HG03575 (cell line): ENCODE data around the gene LIMS2.

Experiments
- ATAC-seq: cut with Tn5 transposase; IDR thresholded peaks from one replicate; pipeline ENCODE4 v1.9.1; 2021; ENCODE audit not compliant: unreplicated experiment, insufficient number of reproducible peaks, low FRiP score; ENCODE audit errors: extremely low read depth

The LIMS2 gene

DNA sequence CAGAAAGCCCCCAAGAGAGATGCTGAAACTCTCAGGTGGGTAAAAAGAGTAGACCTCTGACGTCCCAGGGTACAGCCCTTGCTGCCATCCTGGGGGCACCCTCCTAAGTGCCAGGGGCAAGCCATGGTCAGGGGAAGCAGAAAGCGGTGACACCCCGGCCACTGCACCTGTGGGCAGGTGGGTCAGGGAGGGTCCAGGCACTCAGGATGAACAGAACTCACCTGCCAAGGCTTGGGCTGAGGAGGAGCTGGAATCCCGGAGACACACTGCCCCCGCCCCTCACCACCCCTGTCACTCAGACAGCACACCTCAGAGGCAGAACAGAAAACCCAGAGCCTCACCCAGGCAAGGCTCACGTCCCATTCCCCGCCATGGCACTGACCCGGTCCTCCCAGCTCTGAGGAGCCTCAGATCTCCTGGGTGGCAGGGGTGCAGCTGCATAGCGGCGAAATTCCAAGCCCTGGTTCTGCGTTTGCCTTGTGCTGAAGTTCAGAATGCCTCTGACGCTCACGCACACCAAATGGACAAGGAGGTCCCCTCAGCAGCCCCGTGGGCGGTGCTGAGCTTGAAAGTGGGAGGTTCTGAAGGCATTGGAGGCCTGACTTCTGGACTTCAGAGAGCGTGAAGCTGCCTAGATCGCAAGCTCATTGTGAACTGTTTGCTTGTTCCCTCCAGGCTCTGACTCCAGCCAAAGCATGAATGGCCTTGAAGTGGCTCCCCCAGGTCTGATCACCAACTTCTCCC is 25.1 kb downstream of the LIMS2 start:
- no peak for ATAC-seq

DNA sequence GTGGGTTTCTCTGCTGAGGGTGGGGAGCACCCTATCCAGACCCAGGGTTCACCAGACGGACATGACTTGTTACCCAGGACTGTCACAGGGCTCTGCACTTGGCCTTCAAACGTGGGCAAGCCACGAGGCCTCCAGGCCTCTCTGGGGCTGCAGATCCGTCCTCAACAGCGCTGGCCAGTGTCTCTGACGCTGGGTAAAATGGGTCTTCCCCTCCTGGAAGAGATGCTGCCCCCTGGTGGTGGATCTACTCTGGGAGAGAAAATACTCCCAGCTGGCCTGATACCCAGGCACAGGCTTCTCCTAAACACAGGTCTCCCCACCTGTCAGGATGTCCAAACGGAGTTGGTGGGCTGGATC is 25.7 kb downstream of the LIMS2 start:
- ATAC-seq: no peak

DNA sequence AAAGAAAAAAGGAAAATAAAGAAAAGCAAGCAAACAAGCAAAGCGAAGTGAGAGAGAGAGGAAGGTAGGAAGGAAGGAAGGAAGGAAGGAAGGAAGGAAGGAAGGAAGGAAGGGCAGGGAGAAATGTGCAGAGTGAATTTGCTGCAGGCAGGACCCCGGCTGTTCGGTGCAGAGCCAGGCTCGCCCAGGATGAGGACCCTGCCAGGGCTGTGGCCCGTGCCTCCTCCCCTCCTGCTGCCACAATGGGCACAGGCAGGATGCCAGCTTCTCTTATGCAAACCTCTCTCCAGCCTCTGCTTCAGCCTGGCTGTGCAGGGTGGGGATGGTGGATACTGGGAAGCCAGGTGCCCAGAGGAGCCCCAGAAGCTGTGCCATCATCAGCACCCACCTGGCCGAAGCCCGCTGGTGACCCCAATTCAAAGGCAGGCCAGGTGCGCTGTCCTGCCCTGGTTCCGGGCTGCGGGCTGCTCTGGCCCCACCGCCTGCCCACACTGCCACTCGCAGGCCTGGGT is 26.2 kb downstream of the LIMS2 start:
- ATAC-seq: no peak

DNA sequence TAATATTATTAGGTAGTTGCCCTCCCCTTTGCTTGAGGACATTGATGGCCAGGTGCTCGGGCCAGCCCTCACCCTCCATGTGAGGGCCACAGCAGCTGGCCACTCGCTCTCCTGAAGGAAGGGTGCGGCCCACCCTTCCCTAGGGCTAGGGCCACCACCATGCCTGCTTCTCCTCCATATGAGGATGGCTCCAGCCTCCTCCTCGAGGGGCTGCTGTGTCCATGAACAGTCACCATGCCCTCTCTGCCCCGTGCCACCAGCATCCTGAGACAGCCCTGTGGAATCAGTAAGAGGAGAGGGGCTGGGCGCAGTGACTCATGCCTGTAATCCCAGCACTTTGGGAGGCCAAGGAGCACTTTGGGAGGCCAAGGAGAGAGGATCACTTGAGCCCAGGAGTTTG is 27.0 kb downstream of the LIMS2 start:
- no peak for ATAC-seq

DNA sequence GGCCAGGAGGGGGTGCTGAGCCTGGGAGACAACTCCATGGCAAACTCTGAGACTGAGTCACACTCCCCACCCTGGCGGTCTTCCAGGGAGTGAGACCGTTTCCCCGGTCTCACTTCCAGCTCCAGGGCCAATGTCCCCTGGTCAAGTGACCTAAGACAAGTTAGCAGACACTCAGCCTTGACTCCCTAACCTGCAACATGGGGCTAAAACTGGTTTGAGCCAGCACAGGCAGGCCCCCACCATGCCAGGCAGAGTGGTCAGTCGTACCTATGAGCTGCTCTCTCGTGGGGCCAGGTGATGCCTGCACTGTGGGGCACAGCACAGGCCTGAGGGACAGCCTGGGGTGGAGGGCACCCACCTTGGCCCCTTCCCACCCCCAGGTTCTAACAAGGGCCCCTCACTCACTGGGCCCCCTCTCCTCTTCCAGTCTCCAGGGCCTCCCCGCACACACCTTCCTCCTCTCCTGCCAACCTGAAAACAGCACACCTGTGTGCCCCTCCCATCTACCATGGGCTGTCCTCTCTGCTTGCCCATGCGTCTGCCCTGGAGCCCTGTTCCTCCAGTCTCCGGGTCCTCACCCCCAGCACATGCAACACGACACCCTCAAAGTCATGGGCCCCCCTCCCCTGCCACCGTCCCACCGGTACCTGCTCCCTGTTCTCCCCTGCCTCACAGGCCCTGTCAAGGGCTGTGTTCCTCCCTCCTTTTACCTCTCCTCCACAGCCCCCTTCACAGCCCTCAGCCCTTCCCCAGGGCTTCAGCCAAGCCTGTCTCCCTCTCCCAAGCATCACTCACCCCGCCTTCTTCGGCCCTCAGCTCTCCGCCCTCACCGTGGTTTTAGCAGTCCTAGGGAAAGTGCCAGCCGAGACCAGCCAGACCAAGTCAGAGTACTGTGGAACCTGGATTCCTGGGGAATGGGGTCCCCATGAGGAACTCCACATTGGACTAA is 27.8 kb downstream of the LIMS2 start:
- no peak for ATAC-seq

DNA sequence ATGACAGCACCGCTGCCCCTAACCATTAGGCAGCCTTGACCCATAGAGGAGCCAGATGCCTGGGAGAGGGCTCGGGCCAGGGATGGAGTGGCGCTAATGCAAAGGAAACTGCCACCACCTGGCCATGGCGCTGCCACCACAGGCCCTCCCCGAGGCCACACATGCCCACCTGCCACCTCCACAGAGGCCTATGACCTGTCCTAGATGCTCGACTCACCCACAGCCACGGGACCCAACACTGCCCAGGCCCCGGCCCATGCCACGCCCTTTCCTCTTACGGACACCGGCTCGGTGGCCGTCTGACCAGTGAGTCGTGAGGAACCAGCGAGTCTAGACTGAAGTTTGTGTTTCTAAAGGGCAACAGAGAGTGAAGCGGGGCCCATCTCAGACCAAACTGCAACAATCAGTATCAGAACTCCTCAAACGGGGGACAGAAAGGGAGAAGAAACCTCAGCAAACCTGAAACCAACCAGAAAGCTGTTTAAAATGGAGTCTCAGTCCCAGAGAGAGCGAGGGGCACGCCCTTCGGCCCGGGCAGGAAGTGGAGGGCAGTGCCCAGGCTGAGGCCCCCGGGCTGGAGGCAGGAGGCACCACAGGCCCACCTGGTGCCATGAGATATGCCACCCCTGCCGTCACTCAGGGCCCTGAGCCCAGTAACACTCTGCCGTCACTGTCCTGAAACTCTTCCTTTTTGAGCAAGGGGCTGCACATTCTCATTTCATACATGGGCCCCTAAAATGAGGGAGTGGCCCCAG is 28.7 kb downstream of the LIMS2 start:
- no peak for ATAC-seq

DNA sequence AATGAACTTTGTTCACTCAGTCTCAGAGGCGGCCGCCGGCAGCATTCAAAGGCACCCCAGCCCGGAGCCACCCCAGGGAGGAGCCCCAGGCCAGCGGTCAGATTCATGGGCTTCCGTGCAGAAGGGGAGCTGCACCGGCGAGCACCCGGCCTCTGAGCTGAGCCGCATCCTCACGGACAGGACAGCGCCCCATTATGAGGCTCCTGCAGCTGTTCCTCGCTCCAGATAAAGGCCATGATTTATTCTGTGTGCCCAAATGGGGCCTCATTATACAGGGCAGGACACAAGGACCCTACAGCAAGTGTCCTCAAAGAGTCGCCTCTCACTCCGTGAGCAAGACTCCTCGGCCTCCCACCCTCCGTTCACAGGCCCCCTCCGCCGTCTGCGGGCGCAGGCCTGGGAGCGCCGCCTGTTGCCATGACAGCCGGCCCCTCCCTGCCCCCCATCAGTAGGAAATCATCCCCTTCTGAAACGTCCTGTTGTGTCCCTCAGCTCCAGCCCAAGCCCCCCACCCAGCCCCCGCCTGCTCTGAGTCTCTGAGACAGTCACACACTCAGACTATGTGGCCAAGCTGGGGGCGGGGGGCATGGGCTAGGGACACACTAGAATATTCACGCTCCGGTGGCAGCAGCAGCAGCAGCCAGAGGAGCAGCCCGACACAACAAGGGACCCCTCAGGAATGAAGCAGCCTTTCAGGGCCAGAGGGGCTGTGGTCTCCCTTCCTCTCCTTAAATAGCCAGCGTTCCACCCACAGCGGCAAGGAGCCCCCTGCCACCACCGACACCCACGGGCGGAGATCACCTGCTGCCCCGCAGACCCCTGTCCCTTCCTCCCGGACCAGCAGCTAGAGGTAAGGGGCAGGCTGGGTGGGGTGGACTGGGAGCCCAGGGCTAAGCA is 29.7 kb downstream of the LIMS2 start, which contains the start of gene GPR17:
Gene GPR17, plus strand, starts transcription at position 759 of the 897 bp plus-strand sequence. CDS start 4,583 bp downstream, outside the sequence.
- no peak for ATAC-seq

DNA sequence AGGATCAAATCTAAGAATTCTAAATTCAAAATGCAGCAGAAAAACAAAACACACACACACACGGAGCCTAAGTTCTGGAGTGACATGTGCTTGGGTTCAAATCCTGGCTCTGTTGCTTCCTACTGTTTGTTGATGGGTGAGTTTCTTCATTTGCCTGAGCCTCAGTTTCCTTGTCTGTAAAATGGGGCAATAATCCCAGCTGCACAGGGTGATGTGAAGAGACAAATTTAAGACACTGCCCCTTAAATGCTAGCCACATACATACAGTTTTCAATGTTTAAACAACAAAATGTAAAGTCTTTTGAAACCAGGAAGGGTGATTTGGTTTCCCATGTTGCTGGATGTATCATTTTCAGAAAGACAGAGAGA is 30.3 kb downstream of the LIMS2 start:
- ATAC-seq: no peak

DNA sequence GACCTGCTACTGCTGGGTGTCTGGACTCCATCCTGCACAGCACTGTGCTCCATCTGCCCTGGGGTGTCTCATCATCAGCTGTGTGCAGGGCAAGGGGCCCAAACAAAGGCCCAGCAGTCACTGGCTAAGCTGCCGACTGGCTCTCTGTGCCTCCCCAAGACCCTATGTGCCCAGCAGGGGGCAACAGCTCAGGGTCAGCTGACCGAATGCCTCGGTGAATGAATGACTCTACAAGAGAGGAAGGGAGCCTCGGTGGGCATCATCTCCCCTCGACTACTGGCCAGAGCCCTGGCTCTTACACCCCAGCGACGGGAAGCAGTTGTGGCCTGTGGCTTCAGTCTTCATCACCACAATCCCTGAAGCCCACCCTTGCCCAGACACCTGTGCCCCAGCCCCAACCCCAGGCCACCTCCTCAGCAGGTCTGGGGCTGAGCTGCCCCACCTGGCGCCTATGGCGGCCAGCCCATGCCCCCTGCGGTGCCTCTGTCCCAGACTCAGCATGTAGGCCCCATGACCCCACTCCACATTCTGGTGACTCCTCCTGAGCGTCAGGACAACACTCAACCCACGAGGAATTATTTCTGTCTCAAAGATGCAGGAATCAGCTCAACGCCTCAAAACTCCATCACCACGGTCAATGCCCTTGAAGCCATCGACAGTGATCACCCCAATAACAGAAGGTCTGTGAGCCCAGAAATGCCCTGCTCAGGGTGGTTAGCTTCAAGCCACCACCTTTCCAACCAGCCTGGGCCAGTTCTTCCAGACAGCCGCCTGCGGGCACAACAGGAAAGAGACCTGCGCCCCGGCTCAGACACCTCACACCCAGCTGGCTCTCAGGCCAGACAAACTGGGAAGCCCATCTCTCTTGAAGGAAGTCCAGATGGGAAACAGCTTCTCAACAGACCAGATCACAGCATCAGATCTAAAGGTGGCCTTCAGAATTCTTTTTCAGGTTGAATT is 31.0 kb downstream of the LIMS2 start:
- no peak for ATAC-seq

DNA sequence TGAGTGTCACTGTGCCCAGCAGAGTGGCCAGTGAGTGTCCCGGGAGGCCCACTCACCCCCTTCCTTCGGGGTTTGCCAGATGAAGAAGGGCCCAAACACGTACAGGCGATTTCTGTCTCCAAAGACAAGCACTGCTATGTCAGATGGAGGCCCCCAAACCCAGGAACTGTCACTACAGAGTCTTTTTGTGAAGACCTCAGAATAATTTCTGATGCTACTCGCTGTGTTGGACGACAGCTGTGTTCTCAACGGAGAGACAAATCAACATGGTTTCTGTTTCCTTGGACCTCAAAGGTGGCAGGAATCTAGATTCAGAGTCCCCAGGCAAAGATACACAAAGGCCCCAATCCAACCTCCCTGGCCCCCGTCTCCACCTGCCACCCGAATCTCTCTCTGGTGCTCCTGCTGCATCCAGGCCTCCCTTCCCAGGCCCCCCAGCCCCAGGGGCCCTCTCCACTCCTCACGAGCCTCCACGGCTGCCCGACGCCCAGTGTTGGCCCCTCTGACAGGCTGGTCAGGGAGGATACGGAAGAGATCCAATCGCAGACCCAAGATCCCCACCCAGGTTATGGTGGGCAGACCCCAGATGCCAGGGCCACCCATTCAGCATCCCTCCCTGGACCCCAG is 31.8 kb downstream of the LIMS2 start:
- no peak for ATAC-seq

DNA sequence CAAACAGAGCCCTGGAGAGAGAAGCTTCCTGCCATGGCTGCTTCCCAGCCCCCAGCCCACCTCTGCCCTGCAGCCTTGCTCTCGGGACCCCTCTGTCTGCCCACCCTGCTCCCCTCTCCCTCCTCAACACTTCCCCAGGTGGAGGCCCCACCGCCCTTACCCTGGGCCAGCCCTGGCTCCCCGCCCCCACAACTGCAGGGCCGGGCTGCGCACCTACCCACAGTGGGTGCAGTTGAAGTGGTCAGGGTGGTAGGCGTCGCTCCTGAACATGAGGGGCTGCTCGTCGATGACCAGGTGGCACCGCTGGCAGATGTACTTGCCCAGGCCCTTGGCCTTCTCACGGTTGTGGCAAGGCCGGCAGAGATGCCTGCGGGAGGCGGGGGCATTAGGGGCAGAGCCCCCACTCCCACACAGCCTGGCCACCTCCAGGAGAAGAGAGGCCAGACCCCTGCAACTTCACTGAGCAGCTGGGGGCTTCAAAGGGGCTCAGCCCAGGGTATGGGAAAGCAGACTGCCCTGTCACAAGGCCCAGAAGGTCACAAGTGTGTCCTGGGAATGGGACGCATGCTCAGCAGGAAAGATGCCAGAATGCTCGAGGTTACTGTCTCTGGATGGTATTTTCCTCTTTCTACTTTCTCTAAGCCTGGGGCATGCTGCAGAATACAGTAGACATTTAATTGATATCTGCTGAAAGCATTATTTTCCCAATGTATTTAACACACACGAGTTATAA is 32.5 kb downstream of the LIMS2 start:
- ATAC-seq: no peak

DNA sequence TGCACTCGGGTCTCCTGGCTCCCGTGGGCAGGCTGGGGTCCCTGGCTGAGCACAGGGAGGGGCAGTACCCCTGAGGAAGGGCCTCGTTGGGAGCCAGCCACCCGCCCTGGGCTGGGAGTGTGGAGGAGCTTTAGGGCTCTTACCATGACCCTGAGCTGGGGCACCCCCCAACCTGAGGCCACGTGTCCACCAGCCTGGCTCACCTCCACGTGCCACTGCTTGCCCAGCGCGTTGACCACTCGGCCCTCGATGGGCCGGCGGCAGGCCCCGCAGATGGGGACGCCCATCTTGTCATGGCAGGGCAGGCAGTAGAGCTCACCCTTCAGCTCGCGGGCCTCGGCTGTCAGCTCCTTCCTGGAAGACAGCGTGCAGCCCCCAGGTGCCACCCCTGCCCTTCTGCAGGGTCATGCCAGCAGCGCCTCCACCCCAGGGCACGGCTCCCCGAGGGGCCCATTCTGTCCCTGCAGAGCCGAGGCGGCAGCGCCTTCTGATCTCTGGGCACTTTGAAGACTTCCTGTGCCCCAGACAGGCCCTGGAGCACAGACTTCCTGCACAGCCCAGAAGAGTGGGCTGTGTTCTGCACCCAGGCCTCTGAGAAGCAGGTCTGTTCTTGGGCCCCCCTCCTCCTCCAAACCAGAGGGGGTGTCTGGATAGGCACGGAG is 33.4 kb downstream of the LIMS2 start:
- ATAC-seq: no peak

DNA sequence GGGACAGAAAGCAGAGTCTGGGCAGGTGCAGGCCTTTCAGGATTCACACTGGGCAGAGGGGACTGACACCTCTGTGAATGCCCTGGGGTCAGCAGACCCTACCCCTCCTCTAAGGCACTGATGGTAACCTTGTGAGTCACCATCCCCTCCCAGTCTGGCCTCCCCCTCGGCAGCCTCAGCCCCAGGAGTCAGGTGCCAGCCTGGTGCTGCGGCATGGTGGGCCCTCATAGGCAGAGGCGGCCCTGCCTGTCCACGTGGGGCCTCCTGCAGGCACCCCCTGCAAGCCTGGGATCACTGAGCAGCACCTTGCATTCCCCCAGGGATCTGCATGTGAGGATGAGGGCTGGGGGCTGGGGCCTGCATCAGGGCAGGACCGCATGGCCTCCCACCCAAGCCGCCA is 34.2 kb downstream of the LIMS2 start:
- no peak for ATAC-seq

DNA sequence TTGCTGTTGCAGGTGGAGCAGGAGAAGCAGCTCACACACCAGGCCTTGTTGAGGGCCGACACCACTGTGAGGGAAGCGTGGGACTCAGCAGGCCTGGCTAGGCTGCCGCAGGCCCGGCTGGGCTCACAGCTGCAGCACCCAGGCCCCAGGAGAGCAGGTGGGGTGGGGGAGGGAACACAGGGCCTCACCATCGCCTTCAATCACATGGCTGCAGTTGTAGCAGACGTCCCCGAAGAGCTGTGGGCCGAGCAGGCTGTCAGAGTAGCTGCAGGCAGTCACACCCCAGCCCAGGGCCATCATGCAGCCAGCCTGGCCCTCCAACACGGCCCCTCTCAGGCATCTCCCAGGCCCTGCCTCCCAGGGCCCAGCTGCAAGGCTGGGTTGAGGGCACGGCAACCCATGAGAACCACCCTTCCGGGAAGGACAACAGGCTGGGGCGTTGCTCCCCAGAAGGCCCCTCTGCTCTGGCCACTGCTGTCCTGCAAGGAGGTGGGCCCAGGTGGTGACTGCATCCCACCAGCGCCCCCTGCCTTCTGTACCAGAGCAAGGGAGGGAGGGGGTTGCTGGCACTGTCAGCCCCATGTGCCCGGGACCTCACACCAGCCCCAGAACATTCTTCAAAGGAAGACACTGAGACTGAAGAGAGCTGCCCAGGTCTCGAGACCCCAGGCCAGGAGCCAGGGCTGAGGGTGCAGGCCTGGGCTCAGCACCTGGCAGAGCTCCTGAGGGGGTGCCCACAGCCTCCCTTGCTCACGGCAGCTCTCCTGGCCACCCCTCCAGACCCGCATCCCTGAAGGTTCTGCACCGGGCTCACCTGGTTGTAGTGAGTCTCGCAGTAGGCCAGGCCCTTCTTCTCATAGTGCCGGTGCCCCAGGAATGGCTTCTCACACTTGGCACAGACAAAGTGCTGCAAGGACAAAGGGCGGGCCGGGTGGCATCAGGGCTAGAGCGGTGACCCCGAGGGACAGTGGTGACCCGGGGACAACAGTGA is 35.0 kb downstream of the LIMS2 start:
- no peak for ATAC-seq

DNA sequence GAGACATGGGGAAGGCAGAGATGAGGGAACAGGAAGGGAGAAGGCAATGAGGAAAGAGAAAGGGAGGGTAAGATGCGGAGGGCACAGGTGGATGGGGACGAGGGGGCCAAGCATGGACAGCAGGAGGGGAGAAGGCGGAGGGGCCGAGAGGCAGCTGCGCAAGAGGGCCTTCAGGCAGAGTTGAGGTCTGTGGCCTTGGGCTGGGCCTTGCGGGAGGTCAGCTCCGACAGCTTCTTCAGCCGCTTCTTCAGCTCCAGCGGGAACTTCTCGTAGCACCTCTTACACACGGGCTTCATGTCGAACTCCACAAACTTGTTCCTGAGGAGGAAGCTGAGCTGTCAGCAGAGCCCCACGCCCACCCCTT is 36.2 kb downstream of the LIMS2 start:
- ATAC-seq: no peak
